ENCODE data around the gene TMCC1.
A peak's percentile ranks its signal among the peaks of the same experiment; 100 is the strongest.
"Not testable (repeated sequence)": the region's sequence is repeated elsewhere in the genome, so short reads cannot be mapped to it uniquely, and the experiment has no call there.

TMCC1 gene

DNA sequence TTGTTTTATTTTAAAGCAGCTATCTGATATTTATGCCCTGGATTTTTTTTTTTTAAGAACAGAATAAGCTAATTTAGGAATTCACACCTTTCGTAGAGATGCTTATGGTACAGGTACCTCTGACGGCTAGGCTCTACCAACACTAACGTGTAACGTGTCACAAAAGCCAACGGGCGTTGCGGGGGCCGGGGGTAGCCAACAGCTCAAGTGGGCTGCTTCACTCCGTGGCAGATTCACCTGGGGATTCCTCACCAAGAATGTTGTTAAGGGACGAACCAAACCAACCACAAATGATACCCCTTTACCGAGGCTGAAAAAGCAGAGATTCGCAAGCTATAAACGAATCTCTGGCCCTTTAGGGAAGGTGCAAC is 1.0 kb downstream of the TMCC1 start:
- DNase-seq, result no peak

DNA sequence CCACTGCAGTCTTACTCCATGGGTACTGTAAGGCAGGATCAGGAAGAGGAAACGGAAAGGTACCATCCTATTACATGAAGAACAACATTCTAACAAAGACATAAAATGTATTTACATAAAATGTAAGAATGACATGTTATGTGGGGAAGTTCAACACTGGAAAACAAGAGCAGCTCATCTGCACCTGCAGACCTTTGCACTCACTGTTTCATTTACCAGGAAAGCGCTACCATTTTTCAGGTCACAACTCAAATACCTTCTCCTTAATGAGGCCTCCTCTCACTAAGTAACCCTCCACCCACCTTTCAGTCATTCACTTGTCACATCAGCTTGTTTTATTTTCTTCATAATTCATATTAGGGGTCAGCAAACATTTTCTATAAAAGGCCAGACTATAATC is 2.6 kb downstream of the TMCC1 start:
- DNase-seq, result no peak

DNA sequence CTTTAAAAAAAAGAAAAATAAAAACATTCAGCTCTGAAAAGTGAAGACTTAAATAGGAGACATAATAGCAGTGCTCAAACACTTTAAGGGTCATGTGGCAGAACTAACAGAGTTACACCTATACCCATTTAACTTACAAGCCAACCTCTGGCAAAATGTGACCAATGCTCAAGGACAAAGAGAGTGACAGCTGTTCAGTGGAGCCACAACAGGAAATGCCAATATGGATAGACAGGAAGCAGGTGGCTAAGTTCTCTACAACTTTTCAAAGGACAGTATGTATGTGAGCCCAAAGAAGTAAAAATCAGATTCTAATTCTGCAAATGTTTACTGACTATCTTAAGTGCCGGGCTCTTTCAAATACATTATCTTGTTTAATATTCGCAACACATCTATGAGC is 3.4 kb downstream of the TMCC1 start:
- DNase-seq, result peak; percentile 61

DNA sequence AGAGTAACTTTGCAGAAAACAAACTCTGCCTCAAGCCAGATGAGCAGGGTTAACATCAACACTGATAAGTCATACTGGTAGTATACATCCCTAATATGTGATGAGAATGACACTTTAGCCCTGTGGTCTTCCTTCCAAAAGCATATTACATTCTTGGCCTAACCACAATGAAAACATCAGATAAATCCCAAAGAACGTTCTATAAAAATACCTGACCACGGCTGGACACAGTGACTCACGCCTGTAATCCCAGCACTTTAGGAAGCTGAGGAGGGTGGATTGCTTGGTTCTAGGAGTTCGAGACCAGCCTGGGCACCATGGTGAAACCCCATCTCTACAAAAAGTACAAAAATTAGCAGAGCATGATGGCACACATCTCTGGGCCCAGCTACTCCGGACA is 4.7 kb downstream of the TMCC1 start:
- no peak for DNase-seq

DNA sequence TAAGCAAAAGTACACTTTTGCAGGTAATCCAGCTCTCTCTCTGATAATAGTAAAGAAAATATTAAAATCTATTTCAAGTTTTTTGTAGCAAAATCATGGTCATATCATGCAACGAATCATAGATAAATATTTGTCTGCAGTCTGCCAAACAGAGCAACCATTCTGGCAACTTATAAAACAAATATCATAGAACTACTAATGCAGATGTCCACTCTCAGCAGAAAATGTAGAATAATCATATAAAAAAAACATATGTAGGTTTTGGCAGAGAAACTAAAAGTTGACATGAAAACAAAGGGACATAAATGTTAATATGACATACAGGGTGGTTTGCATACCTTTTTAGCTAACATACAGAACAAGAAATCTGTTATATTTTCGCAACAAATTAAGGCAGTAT is 12.2 kb downstream of the TMCC1 start:
- no peak for DNase-seq

DNA sequence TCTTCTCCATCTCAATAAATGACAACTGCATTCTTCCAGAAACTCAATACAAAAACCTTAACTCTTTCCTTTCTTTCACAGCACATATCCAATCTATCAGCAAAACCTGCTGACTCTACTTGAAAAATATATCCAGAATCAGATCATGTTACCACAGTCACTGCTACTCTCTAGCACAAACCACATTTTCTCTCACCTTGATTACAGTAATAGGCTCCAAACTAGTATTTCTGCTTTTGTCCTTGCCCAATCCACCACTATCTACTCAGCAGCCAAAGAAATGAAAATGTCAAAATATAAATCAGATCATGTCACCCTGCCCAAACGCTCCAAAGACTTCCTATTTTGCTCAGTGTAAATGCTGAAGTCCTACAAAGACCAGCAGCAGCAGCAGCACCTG is 15.2 kb downstream of the TMCC1 start:
- no peak for DNase-seq

DNA sequence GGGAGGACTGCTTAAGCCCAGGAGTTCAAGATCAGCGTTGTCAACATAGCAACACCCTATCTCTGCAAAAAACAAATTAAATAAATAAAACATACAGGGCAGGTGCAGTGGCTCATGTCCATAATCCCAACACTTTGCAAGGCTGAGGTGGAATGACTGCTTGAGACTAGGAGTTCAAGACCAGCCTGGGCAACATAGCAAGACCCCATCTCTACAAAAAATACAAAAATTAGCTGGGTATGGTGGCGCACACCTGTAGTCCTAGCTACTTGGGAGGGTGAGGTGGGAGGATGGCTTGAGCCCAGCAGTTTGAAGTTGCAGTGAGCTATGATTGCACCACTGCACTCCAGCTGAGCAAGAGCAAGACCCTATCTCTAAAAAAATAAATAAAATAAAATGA is 19.0 kb downstream of the TMCC1 start:
- DNase-seq, result not testable (repeated sequence)

DNA sequence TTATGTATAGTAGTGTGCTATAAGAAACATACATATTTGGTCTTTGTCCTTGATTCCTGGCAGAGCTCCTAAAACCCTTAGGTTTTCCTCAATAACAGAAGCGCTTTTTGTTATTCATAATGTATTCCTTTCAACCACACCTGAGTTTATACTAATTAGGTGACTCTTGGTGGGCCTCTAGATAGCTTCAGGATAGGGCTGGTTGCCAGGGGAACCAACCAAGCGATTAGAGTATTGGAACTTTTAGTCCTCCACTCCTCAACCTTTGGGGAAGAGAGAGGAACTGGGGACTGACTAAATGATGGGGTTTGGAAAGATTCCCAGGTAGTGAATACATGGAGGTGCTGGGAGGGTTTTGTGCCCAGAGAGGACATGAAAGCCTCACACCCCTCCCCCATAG is 24.6 kb downstream of the TMCC1 start:
- DNase-seq, result no peak

DNA sequence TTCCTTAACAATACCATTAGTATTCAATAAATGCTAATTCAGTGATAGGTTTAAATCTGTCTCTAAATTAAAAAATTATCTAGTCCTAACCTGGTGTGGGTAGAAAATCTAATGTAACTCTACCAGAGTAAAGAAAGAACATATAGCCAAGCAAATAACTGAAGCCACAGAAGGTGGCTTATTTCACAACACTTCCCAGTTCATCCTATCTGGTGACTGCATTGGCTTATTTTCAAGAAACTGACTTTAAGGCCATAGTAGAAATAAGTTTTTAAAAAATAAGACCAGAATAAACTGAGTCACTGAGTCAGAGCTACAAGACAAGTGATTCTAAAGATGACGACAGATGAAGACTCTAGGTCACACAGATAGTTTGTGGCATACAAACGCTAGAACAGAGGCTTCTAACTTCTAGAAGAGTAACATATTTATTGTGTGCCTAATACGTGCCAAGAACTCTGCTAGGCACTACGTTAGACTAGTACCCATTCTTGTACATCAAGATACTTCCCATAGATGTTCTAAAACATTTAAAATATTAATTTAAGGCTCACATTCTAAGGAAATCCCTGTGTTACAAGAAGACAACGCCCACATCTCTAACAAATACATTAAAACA is 25.9 kb downstream of the TMCC1 start:
- DNase-seq, result peak; percentile 19

DNA sequence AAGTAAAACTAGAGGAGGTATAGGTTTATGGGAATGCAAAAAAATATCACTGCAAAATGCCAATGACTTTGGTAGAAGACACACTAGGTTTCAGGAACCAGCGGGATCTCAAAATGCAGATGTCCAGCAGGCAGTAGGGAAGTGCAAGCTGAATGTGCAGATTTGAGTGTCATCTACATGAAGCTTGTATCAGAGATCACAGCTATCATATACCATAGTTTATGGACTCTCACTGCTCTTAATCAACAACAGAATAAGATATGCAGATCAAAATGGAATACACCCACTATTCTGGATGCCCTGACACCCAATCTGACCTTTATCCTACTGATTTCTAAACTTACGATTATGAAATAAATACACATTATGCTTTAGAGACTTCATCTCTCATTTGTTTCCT is 27.7 kb downstream of the TMCC1 start:
- DNase-seq, result no peak

DNA sequence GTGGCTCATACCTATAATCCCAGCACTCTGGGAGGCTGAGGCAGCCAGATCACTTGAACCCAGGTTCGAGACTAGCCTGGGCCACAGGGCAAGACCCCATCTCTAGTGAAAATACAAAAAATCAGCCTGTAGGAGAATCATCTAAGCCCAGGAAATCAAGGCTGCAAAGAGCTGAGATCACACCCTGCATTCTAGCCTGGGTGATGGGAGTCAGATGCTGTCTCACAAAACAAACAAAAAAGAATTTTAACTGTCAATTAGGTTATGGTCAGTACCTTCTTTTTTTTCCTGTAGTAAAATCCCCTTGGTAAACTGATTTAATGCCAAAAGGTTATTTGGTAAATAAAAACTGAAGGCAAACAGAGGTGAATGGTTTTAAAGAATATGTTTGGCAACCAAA is 29.0 kb downstream of the TMCC1 start:
- DNase-seq, result no peak

DNA sequence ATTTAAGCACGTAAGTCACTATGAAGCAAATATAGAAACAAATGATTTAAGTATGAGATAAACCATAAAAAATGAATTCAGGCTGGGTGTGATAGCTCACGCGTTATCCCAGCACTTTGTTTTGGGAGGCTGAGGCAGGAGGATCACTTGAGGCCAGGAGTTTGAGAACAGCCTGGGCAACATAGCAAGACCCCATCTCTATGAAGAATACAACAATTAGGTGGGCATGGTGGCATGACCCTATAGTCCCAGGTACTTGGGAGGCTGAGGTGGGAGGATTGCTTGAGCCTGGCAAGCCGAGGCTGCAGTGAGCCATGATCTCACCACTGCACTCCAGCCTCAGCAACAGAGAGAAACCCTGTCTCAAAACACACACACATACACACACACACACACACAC is 34.2 kb downstream of the TMCC1 start:
- DNase-seq, result no peak

DNA sequence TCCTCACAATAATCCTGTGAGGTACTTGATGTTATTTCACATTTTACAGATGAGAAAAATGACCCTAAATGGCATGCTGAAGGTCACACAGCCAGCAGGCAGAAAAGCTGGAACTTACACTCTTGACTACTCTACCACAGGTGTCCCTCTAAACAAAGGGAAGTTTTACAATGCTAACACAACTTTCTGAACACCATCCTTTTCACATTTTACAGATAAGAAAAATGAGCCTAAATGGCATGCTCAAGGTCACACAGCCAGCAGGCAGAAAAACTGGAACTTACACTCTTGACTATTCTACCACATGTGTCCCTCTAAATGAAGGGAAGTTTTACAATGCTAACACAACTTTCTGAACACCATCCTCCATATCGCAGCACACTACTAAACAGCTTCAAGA is 35.6 kb downstream of the TMCC1 start:
- no peak for DNase-seq

DNA sequence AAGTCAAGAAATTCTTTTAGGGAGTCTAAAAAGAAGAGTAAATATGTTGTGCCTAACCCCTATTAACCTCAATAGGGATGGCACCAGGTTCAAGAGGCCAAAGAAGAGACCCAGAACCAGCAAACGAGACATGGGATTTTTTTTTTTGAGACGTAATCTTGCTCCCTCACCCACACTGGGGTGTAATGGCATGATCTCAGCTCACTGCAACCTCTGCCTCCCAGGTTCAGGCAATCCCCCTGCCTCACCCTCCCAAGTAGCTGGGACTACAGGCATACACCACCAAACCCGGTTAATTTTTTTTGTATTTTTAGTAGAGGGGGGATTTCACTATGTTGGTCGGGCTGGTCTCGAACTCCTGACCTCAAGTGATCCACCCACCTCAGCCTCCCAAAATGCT is 36.7 kb downstream of the TMCC1 start:
- not testable (repeated sequence) for DNase-seq

DNA sequence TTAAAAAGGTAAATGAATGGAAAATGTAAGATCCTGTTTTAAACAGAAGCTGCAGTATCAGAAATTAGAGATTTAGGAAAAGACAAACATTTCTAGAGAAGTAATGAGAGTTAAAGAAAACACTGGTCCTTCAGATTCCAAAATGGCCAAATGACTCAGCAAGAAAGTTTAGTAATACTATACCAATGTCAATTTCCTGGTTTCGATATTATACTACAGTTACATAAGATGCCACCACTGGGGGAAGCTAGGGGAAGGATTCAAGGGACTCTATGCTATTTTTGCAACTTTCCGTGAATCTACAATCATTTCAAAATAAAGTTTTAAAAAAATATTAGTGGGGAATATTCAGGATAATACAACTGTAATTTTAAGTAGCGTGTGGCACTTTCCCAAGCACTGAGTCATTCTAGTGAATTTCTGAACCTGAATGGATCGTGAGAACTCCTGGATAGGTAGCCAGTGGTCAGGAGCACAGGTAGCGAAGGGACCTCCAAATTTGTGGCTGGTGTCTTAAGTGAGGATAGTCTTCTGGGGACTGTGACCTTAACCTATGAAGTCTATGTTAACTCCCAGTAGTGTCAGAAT is 37.6 kb downstream of the TMCC1 start:
- DNase-seq, result peak; percentile 63

DNA sequence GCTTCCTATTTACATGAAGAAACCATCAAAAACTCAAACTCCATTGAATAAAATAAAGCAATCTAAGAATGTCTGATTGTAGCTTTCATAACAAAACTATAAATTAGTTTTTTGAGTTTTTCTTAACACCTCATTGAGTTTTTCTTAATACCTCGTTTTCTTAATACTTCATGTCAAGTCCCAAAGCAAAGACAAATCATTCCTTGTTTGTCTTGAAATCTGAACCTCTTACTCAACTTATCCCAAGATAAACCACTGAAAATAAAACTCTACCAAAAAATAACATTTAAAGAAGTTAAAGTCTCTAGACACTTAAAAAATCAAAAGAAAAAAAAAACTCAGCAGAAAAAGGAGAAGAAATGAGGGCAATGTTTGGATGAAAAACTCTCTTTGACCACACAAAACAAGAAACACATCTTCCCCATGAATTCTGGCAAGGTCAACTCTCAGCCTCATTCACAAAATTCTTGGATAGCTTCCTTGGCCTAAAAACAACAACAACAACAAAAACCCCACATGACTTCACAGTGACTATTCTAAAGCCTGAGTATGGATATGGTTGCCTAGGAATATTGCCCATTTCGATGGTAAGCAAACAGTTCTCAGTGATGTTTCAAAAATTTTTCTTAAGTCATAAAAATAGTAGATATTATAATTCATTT is 38.2 kb downstream of the TMCC1 start:
- DNase-seq, result no peak

DNA sequence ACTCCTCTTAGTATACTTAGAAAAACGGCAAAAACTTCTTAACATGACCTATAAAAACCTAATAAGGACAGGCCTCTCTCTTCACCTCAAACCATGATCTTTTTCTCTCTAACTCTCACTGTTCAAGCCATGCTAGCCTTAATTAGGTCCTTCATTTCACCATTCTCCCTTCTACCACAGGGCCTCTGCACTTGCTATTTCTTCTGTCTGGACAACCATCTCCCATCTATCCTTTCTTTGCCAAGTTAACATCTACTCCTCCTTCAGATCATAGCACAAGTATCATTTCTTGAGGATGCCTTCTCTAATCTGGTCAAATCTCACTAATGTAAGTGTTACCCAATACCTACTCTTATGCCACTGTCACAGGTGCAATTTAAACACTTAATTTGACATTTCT is 39.1 kb downstream of the TMCC1 start:
- no peak for DNase-seq

DNA sequence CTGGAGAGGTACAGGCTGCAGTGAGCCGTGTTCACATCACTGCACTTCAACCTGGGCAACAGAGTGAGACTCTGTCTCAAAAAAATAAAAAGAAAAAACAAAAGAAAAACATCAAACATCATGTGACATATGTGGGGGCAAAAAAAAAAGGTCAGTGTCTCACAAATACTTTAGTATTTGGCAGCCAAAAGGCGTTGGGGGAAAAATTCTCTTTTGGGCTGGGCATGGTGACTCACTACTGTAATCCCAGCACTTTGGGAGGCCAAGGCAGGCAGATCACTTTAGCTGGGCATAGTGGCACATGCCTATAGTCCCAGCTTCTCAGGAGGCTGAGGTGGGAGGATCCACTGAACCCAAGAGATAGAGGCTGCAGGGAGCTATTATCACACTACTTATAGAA is 47.6 kb downstream of the TMCC1 start:
- no peak for DNase-seq

DNA sequence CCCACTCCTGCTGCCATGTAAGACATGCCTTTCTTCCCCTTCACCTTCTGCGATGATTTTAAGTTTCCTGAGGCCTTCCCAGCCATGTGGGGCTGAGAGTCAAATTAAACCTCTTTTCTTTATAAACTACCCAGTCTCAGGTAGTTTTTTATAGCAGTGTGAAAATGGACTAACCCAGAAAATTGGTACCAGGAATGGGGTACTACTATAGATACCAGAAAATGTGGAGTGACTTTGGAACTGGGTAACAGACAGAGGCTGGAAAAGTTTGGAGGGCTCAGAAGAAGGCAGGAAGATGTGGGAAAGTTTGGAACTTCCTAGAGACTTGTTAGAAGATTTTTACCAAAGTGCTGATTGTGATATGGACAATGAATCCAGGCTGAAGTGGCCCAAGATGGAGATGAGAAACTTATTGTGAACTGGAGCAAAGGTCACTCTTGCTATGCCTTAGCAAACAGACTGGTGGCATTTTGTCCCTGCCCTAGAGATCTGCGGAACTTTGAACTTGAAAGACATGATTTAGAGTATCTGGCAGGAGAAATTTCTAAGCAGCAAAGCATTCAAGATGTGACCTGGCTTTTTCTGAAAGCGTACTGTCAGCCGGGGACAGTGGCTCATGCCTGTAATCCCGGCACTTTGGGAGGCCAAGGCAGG is 52.7 kb downstream of the TMCC1 start:
- DNase-seq, result no peak

DNA sequence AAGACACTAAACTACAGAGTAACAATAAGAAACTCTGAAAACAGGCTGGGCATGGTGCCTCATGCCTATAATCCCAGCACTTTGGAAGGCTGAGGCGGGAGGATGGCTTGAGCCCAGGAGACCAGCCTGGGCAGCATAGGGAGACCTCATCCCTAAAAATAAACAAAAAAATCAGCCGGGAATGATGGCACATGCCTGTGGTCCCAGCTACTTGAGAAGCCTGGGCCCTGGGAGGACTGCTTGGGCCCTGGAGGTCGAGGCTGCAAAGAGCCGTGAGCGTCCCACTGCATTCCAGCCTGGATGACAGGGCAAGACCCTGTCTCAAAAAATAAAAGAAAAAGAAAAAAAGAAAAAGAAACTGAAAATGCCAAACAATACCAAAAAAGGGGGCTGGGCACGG is 55.4 kb downstream of the TMCC1 start:
- no peak for DNase-seq

DNA sequence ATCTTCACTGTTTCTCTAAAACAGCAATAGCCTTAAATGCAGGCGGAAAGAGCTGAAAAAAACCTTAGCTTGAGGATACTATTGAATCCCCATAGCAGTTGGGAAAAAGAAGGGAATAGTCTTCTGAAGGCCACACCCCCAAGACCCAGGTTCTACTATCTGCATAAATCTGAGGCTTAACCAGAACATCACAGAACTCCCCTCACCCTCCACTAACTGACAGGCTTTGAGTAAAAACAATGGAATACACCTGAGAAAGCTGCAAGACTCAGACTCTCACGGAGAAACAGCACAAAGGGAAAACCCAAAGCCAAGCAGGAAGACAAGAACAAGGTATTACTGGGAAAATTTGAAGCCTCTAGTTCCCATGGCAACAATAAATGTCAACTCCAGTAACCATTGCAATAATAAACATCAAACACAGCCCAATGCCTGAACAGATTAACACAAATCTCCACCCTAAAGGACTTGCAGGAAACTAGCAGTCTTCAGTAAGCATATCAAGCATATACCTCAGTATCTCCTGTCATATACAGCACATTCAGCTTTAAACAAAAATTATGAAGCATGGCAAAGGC is 56.4 kb downstream of the TMCC1 start:
- DNase-seq, result no peak

DNA sequence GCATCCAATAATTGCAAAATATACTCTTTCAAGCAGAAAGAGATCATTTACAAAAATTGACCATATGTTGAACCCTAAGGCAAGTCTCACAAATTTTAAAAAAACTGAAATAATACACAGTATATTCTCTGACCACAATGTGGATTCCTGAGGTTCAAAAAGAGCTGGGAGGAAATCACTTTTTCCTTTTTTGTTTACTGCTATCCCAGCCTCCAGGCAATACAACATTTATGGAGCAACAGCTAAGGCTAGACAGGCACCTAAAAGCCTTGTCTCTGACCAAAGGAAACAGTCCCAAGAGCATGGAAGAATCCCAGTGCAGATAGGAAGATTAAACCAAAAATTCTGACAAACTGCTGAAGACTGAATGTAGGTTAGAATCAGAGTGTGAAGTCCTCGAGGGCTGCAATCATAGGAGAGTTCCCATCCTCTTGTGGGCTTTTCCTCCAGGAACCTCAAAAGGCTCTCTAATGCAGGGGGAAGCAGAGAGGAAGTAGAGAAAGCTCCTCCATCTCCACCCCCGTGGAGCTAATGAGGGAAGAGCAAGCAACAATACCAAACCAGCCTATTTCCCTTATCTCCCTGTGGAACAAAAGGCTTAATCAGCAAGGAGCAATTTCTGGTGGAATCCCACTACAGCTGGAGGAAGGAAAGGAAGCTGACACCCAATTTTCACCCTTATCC is 57.0 kb downstream of the TMCC1 start:
- no peak for DNase-seq

DNA sequence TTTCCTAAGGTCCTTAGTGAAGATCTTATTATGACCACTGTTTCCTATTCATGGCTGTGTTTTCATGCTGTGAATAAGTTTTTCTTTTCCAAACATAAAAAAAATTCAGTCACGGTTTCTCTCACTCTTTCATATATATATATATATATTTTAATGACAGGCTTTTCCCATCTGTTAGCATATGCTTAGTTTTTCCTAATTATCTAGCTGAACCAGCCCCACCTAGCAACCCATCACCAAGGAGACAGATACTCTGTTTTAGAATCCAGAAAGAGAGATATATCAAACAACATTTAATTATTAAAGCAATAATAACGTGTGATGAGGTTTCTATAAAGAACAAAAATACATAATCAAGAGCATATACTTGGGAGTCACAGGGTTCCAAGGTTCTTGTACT is 58.3 kb downstream of the TMCC1 start:
- DNase-seq, result no peak
